ENCODE measurements around the gene UVSSA.

DNA sequence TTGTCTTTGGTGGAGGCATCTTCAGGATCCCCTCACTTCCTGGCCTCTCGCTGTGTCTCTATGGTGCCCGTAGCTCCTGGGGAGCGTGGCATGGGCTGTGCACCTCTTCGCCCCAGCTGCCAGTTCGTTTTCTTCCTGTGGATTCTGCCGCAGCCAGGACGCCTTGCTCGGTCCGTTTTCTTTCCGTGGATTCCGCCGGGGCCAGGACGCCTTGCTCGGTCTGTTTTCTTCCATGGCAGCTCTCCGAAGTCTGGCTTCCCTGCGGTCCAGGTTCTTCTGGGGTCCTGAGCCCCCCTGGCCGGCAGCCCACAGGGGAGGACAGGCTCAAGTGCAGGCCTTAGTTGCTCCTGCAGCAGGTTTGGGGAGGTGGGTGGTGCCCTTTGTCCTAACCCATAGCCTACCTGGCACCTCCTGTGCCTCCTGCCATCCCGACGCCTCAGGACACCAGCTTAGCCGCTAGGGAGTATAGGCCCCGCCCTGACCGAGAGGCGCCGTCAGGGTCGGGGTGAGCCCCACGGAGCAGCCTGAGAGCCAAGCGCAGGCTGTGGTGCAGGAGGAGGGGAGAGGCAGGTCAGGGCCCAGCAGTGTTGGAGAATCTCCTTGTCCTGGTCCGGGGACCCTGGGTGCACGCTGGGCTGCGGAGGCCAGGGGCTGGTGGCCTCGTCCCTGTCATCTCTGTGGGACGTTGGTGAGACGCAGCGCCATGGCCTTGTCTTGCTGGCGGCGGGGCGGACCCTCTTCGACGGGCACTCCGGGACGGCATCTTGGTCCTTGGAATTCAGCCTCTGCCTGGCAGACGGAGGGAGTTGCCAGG lies 27.1 kb downstream of the UVSSA start:
- TF ChIP-seq SMC3 (IDR thresholded peaks at IDR 0.05; ENCODE audit: low read depth, low read length), result no peak
- no peak for TF ChIP-seq CTCF (IDR thresholded peaks at IDR 0.05)
- no peak for TF ChIP-seq ZBTB33 (IDR thresholded peaks at IDR 0.05; ENCODE audit: borderline replicate concordance, low read depth)
- TF ChIP-seq TAF1 (IDR thresholded peaks at IDR 0.05; ENCODE audit: borderline replicate concordance, low read depth, low read length), result no peak
- TF ChIP-seq EZH2phosphoT487 (IDR thresholded peaks at IDR 0.05; ENCODE audit: borderline replicate concordance, low read depth), result no peak
- no peak for TF ChIP-seq MXI1 (IDR thresholded peaks at IDR 0.05; ENCODE audit: low read depth, low read length)

Measured in SK-N-SH (cell line).